TTC549 (cell line): ENCODE results near the gene LYRM4.

ENCODE experiments used
- FAIRE-seq: peaks from 2 replicates; lab custom pipeline; 2012; peaks lifted over from hg19 to GRCh38; lab: Jason Lieb, UNC

The LYRM4 gene

DNA sequence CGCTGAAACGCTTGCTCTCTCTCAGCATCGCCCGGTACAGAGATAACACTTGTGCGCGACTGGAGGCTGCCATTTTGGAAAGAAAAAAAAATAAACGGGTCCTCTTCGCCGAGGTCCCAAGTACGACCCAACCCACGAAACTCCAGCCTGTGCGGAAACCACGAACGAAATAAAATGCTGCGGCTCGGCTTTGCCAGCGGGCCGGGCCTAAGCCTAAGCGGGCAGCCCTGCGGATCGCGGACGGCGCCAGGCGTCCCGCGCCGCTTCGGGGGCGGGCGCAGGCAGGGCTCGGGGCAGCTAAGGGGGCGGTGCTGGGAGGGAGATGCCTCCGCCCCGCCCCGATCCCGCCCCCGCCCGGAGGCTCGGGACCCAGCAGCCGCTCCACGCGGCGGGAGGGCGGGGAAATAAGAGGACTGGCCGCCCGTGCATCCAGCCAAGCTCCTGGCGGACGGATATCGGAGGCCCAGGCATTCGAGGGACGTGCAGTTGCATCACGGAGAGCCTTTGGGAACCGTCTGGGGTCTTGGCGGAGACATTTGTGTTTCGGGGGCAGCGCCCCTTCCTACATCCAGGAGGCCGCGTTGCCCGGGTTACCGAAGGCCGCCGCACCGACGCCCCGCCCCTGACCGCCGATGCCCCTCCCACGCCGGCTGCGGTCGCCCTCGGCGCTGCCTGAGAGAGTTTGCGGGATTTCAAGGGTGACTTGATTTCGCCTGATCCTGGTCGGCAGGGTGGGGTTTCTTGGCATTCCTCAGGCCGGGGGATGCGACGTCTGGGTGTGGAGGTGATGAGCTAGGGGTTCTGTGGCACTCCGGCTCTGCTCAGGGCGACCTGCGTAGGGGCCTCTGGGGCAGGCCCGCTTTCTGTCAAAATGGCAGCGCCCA is at the start of gene LYRM4, which contains the start of gene FARS2:
LYRM4 (minus strand) TSS at position 290 of the 884 bp plus-strand sequence; CDS start at position 73, 217 bp downstream.
FARS2 (plus strand) TSS at position 853 of the 884 bp plus-strand sequence.
- no peak for FAIRE-seq

DNA sequence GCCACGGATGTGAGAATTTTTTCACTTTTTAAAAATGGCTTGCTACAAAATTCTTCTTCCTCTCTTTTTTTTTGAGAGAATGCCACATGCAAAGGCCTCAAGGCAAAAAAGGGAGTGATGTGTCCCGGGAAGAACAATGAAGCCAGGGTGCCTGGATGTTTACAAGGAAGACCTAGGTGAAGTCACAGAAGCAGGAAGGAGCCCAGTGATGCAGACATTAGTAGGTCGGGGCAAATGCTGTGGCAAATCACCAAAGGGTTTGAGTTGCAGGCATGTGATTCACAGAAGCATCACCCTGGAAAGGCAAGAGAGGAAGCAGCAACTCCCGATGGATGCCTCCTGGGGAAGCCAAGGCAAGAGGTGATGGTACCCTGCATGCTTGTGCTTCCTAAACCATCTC is 47.3 kb upstream of the LYRM4 start:
- FAIRE-seq, result no peak

DNA sequence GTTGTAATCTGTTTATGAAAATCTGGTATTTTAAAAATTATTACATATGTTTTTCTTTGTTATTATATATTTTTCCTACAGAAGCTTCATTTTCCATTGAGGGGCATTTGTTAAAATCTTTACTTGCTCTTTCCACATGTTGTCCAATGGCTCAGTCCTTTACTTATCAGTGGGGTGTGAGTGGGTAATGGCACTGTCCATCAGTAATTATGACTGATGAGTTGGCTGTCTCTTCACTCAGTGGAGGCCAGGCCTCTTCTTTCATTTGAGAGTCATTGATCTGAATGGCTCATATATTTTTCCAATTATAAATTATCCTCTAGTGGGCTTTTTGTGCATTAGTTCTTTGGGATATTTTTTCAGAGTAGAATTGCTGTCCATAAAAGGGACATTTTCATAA is 46.3 kb upstream of the LYRM4 start:
- no peak for FAIRE-seq

DNA sequence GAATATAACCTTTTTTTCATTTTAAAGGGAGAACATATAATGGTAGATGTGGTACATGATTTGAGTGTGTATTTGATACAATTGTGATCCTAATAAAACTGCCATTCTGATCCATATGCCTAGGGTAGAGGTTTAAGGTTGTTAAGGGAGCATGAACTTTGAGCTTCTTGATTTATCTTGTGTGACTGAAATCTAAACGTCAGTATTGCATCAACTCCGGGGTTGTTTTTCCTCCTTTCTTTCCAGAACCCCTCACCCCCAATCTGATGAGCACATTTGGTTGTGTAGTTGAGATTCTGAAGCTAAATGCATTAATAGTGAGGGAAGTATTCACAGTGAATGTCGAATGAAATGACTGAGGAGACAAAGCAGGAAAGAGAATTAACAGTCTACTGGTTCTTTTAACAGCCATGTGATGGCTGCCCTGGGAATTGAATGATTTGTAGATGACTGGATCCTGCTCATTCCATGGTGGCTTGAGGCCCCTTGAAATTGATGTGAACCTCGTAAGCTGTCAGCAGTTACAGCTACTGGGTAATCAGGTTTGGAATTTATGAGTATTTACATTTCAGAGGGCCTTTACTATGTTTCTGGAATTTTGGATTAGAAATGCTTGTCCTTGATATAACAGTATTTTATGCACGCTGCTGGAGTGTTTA is 45.3 kb upstream of the LYRM4 start:
- no peak for FAIRE-seq

DNA sequence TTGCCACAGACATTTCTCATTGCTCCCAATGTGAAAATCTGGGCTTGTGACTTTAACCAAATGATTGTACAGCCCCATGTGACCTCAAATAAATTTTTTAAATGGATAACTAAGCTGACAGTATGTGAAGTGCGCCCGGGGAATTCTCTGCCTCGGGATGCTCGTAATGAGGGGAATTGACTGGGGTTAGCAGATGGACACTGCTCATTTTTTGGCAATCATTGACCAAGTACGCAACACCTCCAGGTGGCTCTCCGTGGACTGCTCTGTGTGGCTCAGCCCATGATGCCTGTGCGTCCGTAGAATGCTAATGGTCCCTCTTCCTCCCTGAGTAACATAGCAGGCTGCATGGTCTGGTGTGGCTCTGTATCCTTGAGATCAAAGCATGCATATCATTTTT is 42.9 kb upstream of the LYRM4 start:
- FAIRE-seq, result no peak

DNA sequence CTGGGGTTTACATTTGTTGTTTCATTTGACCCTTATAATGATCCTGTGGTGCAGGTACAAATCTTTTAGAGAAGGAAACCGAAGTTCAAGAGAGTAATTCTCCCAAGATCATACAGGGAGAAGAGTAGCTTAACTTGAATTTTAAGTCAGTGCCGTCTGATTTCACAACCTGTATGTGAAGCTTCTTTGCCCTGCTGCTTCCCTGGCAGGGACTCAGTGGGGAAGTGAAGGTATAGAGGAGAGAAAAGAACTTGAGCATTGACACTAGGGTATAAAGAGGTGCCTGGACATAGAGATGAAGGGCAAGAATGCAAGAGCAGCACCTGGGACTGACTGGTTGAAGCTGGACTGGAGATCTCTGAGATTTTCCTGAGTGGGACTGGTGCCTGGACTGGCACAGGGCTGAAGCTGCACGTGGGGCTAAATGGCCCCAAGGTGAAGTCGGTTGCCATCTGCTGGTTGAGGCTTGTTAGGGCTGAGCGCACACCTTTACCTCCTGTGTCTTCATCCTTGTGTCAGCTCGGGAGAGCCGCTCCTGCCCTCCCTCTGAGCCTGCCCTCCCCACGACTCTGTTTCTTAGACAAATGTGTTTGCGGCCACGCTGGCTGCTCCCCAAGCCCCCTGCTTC is 42.4 kb upstream of the LYRM4 start:
- FAIRE-seq, result no peak

DNA sequence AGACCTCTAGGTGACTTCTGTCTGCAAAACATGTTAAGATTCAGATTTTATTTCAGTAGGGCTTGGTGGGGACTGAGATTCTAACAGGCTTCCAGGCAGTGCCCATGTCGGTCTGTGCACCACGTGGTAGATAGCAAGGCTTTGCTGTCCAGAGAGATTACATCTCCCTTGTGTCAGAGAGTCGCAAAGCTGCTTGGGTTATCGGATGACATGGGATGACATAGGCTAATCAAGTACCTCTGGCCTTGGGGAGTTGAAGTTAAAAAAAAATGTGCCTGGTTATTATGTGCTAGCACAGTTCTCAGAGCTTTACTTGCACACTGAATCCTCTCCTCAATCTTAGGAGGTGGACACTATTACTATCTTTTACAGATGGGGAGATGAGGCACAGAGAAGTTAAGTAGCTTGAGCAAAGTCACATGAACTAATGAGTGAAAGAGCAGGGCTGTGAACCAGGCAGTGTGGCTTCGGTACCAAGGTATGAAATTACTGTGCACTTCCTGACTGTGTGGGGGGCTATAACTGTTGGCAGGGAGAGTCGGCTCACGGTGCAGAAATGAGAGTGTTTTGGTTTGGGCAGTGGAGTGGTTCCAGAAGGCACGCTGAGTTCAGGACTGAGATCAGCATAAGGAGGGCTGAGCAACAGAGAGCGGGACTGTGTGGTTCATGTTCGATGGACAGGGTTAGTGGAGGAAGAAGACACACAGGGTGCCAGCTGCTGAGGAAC is 41.6 kb upstream of the LYRM4 start:
- no peak for FAIRE-seq

DNA sequence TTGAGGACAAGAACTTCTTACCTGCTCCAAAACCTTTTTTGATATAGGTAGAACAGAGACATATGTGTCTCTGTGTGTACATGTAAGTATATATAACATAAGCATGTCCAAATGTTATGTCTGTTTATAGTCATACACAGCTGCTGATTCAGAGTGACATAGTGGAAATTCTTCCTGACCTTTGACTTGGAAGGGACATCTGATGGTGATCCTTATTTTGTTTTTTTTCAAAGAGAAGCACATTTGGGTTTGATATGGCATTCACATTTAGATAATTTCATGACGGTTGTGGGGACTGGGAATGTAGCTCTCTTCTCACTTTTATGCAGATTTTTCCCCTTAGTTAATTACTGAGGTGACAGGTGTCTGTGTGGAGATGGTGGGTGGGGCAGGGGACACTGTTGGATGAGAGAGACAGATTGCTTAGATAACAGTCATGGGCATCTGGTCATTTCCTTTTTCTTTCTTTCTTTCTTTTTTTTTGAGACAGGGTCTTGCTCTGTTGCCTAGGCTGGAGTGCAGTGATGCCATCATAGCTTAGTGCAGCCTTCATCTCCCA is 39.5 kb upstream of the LYRM4 start:
- no peak for FAIRE-seq

DNA sequence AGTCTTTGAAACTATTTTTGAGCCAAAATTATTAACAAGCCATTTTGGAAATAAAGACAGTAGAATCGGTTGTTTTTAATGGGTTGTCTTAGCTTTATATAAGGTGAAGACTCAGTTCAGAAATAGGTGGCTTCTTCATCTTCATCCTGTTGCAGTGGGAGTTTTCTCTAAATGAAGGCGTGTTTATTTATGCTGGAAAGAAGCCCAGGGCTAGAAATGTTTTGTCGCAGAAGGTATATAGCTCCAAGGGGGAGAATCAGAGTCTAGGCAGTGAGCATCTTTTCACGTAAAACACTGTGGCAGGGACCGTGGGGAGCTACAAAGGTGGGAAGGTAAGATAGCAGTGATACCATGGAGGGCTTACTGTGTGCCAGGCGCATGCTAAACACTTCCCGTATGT is 34.9 kb upstream of the LYRM4 start:
- no peak for FAIRE-seq

DNA sequence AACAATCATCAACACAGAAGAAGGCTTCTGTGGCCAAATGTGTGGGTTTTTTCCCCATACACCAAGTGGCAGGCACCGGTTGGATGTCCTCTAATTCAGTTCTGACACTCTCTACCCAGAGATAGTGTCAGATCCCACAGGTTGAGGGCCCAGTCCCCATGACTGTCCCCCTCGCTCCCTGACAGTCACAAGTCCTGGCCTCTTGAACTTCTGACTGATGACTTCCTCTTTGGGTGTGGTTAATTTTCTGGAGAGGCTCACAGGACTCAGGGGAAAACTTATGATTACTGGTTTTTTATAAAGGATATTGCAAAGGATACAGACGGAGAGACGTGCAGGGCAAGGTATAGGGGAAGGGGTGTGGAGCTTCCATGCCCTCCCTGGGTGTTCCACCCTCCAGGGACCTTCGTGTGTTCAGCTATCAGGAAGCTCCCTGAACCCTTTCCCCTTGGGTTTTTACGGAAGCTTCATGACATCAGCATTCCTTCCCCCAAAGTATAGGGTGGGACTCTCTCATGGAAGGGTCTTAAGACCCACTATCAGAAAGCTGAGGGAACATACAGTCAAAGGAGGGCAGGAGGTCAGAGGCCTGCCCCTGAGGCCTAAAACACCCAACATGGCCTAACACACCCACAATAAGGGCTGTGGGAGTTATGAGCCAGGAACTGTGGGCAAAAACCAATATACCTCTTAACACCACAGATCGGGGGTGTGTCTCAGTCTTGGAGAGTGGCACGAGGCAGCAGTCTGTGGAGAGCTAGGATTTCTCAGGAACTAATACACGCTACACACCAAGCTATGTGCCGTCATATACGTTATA is 33.9 kb upstream of the LYRM4 start:
- FAIRE-seq, result no peak

DNA sequence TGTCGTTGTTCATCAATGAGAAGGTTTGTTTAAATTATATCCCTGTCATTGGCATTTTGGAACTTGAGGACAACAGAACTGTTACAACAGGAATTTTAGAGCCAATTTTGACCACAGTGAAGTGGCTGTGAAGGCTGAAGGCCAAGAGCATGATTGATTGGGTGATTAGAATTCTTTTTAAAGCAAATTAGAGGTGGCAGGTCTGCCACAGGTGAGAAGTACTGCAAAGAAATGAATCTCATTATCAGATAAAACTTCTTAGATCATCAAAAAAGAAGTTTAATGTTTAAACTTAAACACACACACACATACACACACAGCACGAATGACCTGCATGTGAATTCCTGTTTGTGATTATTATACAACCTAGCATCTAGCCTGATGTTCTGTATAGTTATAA is 32.9 kb upstream of the LYRM4 start:
- FAIRE-seq, result no peak

DNA sequence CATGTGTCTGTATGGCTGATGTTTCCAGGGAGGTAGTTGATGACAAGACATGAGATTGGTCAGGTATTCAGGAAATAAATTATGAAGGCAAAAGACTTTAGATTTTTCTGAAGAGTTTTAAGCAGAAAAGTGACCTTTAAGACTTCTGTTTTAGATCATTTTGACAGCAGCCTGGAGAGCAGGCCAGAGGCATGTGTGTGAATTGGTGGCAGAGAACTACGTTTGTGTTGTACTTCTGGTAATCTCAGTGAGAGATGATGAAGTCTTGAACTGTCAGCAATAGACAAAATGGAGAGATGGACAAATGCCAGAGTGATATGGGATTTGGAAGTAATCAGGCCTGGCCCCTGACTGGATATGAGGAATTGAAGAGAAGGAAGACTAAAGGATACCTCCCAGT is 31.4 kb upstream of the LYRM4 start:
- FAIRE-seq, result no peak

DNA sequence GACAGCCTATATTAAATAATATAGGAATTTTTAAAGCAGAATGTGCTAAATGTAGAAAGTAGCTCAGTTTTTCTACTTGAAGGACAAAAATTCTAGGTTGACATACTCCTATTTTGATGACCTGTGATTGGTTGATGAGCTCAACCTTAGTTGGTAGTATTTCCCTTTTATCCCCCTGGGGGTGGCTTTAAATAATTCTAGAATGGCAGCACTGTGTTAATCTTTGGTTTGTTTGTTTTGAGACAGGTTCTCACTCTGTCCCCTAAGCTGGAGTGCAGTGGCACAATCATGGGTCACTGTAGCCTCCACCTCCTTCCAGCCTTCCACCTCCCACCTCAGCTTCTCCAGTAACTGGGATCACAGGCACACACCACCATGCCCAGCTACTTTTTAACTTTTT is 29.8 kb upstream of the LYRM4 start:
- FAIRE-seq, result no peak

DNA sequence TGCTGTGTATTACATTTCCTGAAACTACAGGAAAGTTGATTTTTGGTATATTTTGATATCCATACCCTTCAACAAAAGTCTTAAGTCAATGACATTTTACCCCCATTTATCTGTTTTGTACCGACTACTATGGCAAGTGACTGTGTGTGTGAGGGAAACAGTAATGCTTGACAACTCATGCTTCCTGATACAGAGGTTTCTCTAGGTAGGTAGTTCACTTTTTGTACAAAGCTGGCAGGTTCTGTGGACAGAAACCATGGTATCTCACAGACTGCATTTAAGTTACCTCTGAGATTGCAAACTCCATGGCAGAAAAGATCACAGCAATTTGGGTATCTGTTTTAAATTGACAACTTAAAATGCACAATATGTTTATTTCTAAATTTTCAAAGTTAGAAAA is 29.3 kb upstream of the LYRM4 start:
- no peak for FAIRE-seq

DNA sequence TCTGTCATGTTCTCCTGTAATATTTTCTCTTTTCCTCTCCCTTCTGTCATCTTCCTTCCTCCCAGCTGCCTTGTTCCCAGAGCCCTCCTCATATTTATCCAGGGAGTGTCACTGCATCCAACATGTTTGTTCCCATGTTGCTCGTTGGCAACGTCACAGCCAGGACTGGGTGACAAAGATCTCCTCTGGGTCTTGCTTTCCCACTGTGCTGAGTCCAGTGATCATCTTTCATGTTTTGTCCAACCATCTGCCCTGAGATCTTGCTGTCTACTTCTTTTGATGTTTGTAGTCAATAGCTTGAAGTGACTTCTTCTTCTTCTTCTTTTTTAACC is 27.2 kb upstream of the LYRM4 start:
- FAIRE-seq, result no peak

DNA sequence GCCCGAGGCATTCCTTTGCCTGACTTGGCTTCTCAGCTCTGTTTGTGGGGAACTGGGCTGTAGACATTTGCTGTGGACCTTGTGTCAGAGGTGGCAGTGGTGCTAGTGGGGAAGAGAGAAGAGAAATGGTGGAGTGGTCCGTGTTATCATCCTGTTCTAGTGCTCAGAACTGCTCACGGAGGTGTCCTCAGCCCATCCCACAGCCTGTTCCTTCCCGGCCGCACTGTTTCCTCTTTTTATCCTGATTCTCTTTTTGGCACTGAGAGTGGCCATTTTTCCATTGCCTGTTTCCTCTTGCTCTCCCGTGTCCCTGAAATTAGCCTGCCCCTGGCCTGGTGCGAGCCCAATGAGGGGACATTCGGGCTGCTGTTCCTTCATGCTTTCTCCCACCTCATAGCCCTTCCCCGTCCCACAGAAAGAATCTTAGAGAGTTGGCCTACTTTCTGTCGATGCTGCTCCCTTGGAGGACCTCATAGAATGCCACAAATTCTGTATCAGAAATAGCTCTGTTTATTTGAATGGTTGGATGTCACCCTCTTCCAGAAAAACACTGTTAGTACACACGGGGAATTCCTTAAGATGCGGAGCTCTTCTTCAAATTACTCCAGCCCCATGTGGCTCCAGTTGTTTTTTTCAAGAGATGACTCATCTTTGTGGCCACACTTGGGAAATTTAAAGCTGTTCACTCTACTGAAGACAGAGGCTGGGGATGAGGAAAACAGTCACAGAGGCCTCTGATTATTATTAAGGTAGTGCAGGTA is 26.6 kb upstream of the LYRM4 start:
- no peak for FAIRE-seq

DNA sequence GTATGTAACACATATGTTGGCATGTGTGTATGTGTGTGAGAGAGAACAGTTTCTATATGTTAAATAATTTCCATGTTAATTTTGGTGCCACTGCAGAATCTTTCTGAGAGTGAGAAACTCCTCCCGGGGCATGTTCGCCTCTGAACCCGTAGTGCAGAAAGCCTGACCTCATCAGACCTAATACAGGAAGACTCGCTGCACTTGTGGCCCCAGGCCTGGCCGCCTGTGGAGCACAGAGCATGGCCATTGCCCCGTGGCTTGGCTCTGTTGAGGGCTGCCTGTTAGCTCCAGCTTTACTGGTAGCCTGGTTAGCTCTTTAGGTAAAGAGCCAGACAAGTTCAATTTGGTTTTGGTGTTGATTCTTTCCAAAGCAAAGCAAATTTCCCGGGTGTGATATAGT is 26.0 kb upstream of the LYRM4 start:
- no peak for FAIRE-seq

DNA sequence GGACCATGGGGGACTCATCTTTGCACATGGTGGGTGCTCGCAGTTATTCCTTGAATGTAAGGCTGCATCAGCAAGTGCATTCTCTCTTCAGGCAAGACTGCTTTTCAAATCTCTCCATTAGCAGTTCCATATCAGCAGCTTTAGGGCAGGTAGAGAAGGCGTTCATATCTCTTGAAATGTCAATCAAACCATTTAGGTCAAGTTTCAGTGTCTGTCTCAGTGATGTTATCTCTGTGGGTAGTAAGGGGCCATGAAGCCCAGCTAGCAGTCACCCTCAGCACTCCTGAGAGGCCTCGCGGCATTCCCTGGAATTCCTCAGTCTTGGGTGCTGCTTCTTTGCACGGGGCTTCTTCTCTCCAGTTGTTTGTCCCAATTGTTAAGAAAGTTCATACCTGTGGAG is 24.8 kb upstream of the LYRM4 start:
- no peak for FAIRE-seq

DNA sequence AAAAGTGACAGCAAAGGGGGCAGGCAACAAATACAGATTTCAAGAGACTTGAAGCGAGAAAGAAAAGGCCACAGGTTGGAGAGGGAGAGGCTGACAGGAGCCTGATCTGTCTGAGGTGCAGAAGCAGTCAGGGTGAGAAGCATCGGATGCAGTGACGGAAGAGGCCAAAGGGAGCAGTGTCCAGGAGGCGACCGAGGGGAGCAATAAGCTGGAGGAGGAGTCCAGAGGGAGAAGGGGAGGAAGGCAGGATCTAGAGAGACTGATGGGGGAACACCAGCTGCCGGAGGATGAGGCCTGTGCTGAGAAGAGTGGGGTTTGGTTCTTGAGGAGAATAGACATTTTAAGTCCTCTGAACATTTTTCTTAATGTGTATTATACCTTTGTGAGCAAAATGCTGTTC is 24.3 kb upstream of the LYRM4 start:
- no peak for FAIRE-seq

DNA sequence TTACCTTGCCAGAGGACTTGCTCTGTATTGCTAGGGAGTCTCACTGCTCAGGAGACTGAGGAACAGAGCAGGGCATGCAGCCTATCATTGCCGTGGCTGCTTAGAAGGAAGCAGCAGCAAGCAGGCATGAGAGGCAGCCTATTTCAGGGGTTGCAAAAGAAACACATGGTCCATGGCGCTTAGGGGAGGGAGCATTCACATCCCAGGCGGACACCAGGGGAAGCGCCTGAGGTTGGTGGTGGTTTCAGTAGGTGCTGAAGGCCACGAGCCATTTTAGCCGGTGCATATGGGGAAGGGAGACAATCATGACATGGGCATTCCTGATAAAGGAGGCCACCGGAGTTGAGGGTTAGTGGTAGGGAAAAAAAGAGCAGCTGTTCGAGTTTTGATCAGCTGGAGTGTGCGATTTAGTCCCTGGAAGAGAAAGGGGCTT is 21.5 kb upstream of the LYRM4 start:
- FAIRE-seq, result no peak

DNA sequence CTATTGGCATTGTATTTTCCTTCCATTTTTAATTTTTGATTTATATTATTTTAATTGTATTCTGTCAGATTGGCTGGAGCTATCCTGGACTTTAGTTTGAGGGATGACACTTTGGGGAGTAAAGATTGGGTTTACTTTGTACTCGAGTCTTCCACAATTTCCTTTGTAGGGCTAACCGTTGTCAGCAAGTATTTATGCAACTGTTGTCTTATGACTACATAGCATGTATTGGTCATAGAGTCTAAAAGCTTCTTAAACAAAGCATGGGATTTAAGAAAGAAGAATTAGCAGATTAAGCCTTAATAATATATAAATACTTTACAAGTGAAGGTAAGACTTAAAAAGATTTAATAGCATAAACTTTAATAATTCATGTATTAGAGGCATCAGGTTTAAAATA is 20.2 kb upstream of the LYRM4 start:
- no peak for FAIRE-seq
